ENCODE measurements around the gene UTP4.

- TF ChIP-seq, protein P1, sequence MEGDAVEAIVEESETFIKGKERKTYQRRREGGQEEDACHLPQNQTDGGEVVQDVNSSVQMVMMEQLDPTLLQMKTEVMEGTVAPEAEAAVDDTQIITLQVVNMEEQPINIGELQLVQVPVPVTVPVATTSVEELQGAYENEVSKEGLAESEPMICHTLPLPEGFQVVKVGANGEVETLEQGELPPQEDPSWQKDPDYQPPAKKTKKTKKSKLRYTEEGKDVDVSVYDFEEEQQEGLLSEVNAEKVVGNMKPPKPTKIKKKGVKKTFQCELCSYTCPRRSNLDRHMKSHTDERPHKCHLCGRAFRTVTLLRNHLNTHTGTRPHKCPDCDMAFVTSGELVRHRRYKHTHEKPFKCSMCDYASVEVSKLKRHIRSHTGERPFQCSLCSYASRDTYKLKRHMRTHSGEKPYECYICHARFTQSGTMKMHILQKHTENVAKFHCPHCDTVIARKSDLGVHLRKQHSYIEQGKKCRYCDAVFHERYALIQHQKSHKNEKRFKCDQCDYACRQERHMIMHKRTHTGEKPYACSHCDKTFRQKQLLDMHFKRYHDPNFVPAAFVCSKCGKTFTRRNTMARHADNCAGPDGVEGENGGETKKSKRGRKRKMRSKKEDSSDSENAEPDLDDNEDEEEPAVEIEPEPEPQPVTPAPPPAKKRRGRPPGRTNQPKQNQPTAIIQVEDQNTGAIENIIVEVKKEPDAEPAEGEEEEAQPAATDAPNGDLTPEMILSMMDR (IDR thresholded peaks at IDR 0.05) = no peak
- no peak for TF ChIP-seq POLR2A (IDR thresholded peaks at IDR 0.05)
Measured at GRCh38 chr16:69093974-69094373, 38.5 kb upstream of the UTP4 start.
